ENCODE data around the gene CYBRD1. TPM values are rescaled to one million over a fixed set of nuclear protein-coding genes. Genes with fewer than 3 reads are reported as not detected.
A peak's percentile ranks its signal among the peaks of the same experiment; 100 is the strongest.

CYBRD1 gene
- total RNA-seq, 4 donors from 2014 or later, result 42.3 to 49.0 (median 43.4) TPM

- Histone ChIP-seq H3K4me3 (no peak overlapping the region), H3K9me3 (no peaks in the 10 kb centered on the region), H3K4me1 (no peaks in the 10 kb centered on the region), H3K27me3 (no peaks in the 10 kb centered on the region), H3K27ac (no peak overlapping the region), H3K36me3 (no peaks in the 10 kb centered on the region)
- TF ChIP-seq, protein P1, sequence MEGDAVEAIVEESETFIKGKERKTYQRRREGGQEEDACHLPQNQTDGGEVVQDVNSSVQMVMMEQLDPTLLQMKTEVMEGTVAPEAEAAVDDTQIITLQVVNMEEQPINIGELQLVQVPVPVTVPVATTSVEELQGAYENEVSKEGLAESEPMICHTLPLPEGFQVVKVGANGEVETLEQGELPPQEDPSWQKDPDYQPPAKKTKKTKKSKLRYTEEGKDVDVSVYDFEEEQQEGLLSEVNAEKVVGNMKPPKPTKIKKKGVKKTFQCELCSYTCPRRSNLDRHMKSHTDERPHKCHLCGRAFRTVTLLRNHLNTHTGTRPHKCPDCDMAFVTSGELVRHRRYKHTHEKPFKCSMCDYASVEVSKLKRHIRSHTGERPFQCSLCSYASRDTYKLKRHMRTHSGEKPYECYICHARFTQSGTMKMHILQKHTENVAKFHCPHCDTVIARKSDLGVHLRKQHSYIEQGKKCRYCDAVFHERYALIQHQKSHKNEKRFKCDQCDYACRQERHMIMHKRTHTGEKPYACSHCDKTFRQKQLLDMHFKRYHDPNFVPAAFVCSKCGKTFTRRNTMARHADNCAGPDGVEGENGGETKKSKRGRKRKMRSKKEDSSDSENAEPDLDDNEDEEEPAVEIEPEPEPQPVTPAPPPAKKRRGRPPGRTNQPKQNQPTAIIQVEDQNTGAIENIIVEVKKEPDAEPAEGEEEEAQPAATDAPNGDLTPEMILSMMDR (IDR thresholded peaks at IDR 0.05 in 4 of 5, conservative IDR thresholded peaks at IDR 0.05 in 1 of 5), result peak; percentile 43 to 68 (median 46)
- no peak for TF ChIP-seq POLR2A (IDR thresholded peaks at IDR 0.05)
- in situ Hi-C loops (cut with MboI; ENCODE audit: low sequenced_read_pairs in 4 of 4), result loop anchor here (10.0 to 25.0 kb wide), 3 partner anchors 506 to 538 kb away; partner anchors contain the start of gene DLX2 (in 3 of the 4)
- DNase-seq (peak in 1 of 2 donors; percentile 4), ATAC-seq (peak; percentile 45 to 60)
- intact Hi-C loops (cut with DNase I; ENCODE audit: low total_unique reads), result loop anchor here (5.0 kb wide), 2 partner anchors 508 to 528 kb away; no protein-coding TSS in a partner anchor
These were observed 76.5 kb downstream of the CYBRD1 start for GRCh38 chr2:171598713-171599319.

GRCh38 chr2:171600126-171600525 lies 77.9 kb downstream of the CYBRD1 start:
- TF ChIP-seq, protein P1 (IDR thresholded peaks at IDR 0.05 in 4 of 5, conservative IDR thresholded peaks at IDR 0.05 in 1 of 5), result no peak
- TF ChIP-seq POLR2A (IDR thresholded peaks at IDR 0.05), result no peak
- DNase-seq, result no peak
- Histone ChIP-seq H3K36me3 (no peaks in the 10 kb centered on the region), H3K27ac (no peak overlapping the region), H3K9me3 (no peaks in the 10 kb centered on the region), H3K4me3 (no peak overlapping the region), H3K27me3 (no peaks in the 10 kb centered on the region), H3K4me1 (no peaks in the 10 kb centered on the region)
- in situ Hi-C loops (cut with MboI; ENCODE audit: low sequenced_read_pairs in 4 of 4), result no loop called here
- ATAC-seq, result no peak
- intact Hi-C loops (cut with DNase I; ENCODE audit: low total_unique reads), result no loop called here

DNA sequence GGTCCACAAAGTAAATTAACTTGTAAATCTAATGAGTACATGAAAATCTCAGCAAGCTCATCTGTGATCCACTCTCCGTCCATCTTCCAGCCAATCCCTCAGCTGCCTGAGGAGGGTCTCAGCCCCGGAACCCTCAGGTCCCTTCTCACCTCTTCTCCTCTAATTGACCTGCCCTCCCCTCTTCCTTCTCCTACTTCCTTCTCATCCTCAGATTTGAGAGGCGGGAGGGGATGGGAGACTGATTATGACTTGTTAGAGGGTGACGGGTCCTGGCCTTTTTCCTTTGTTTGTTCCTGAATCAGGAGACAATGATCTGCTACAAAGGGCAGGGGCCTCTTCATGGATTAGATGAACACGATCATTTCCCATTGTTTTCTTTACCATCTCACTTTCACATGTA lies 80.1 kb downstream of the CYBRD1 start:
- in situ Hi-C loops (cut with MboI; ENCODE audit: low sequenced_read_pairs in 4 of 4) (no loop called here), intact Hi-C loops (cut with DNase I; ENCODE audit: low total_unique reads) (no loop called here)
- Histone ChIP-seq H3K36me3 (no peaks in the 10 kb centered on the region), H3K9me3 (no peaks in the 10 kb centered on the region), H3K27me3 (no peaks in the 10 kb centered on the region), H3K4me1 (no peaks in the 10 kb centered on the region), H3K4me3 (no peak overlapping the region), H3K27ac (no peak overlapping the region)
- DNase-seq (no peak), ATAC-seq (no peak)
- TF ChIP-seq, protein P1 (IDR thresholded peaks at IDR 0.05 in 4 of 5, conservative IDR thresholded peaks at IDR 0.05 in 1 of 5), result no peak
- TF ChIP-seq POLR2A (IDR thresholded peaks at IDR 0.05), result no peak

Other genes with a start within 250 kb of the CYBRD1 start
- 10 to 100 TPM; 10.3 to 22.0 (median 11.0) TPM for gene METTL8, start 88.5 kb upstream of the CYBRD1 start, total RNA-seq
- 10 to 100 TPM in 1 of 4 donors, 1 to 10 TPM in 3; 5.2 to 22.8 (median 8.9) TPM for gene DCAF17, start 88.2 kb upstream of the CYBRD1 start, total RNA-seq
- gene DYNC1I2, start 165.0 kb downstream of the CYBRD1 start, total RNA-seq, result 10 to 100 TPM; 40.0 to 93.7 (median 59.3) TPM

Data from gastrocnemius medialis (tissue), 4 donors.